HG03135 (cell line): ENCODE data around the gene MLXIP.
"Not testable (repeated sequence)": the region's sequence is repeated elsewhere in the genome, so short reads cannot be mapped to it uniquely, and the experiment has no call there.

Source experiments
- ATAC-seq: cut with Tn5 transposase; IDR thresholded peaks from one replicate; pipeline ENCODE4 v1.9.1; 2021; ENCODE audit warnings: mild to moderate bottlenecking, moderate library complexity; ENCODE audit not compliant: unreplicated experiment

MLXIP gene, protein sequence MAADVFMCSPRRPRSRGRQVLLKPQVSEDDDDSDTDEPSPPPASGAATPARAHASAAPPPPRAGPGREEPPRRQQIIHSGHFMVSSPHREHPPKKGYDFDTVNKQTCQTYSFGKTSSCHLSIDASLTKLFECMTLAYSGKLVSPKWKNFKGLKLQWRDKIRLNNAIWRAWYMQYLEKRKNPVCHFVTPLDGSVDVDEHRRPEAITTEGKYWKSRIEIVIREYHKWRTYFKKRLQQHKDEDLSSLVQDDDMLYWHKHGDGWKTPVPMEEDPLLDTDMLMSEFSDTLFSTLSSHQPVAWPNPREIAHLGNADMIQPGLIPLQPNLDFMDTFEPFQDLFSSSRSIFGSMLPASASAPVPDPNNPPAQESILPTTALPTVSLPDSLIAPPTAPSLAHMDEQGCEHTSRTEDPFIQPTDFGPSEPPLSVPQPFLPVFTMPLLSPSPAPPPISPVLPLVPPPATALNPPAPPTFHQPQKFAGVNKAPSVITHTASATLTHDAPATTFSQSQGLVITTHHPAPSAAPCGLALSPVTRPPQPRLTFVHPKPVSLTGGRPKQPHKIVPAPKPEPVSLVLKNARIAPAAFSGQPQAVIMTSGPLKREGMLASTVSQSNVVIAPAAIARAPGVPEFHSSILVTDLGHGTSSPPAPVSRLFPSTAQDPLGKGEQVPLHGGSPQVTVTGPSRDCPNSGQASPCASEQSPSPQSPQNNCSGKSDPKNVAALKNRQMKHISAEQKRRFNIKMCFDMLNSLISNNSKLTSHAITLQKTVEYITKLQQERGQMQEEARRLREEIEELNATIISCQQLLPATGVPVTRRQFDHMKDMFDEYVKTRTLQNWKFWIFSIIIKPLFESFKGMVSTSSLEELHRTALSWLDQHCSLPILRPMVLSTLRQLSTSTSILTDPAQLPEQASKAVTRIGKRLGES

DNA sequence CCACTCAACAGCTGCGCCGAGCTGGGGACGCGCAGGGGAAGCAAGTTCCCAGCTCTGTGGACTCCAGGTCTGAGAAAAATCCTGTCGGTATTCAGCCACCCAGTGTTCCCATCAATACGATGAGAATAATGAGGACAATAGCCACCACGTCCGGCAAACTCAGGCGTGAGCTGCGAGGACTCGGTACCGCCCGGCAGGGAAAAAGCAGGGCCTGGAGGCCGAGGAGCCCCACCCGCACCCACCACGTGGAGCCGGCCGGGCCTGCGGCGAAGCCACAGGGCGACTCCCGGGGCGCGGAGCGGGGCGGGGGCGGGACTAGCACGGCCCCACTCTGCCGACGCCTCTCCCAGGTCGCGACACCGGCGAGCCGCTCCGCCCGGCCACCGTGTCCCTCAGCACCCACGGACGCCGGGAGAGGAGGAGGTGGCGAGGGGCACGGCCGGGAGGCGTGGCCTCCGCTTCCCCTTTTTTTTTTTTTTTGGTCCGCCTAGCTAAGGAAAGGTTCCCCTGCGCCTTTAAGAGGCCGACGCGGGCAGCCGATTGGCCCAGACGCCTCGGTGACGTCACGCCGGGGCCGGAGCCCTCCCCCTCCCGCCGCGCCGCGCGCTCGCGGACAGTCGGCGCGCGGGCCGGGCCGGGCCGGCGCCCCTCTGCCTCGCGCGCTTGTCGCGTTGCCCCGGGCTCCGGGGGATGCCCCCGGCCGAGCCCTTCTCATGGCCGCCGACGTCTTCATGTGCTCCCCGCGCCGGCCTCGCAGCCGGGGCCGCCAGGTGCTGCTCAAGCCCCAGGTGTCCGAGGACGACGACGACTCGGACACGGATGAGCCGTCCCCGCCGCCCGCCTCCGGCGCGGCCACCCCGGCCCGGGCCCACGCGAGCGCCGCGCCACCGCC is at the start of gene MLXIP:
MLXIP (plus strand) TSS at position 616 of the 892 bp plus-strand sequence; CDS start at position 714, 98 bp downstream.
- peak; percentile 66 for ATAC-seq

DNA sequence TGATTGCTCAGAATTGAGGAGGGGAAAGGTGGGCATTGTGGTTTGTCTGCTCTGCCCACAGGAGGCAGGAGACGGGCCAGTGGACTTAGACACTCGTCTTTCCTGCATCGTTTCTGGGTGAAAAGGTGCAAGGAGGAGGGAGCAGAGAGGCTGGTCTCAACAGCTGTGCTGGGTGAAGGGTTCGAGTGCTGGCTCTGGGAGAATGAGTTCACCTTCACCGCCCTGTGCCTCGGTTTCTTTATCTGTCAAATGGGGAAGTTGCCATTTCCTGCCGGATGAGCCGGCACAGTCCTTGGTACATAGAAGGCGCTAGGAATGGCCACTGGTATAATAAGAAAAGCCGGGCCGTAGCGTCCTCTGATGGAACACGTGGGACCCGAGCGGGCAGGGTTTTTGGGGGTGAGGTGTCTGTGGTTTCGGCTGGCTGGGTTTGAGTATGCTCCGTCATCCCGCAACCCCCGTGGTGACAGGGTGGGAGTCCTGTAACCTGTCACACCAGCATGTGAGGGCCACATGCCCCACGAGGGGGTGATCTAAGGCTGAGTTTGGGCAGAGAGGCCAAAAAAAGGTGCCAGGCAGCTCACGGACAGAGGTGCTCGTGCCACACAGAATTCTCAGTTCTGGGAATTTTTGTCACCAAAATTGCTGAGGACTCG is 49.5 kb upstream of the MLXIP start:
- ATAC-seq, result no peak

DNA sequence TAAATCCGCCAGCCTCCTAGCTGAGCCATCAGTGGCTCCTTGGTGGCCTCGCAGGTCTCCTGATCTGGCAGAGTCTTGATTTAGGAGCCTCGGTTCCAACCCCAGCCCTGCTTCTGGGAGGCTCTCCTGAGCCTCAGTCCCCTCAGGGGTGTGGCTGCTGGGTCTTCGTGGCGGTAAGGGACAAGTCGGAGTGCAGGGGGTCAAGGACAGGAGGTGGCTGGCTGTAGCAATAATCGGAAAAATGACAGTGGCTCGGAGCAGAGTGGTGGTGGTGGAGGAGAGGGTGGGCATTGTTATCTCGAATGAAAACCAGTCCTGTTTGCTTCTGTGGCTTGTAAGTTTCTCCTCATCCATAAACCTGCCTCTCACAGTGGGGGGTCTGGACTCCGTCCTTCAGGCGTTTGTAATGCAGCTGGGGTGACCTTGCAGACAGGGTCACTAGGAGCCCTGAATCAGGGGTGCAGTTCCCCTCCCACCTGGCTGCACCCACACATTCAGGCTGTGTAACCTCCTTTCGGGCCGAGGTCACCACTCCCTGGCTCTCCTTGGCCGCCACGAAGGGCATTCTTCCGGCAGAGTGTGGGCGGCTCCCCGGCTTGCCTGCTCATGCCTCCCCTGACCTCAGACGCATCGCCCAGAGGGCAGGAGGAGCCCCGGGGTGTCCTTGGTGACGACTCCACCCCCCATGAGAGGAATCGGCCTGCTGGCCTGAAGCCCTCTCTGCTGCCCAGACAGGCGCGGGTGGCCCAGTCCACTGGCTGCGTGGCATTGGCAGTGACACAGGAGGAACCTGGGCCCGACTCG is 48.7 kb upstream of the MLXIP start:
- ATAC-seq, result no peak

DNA sequence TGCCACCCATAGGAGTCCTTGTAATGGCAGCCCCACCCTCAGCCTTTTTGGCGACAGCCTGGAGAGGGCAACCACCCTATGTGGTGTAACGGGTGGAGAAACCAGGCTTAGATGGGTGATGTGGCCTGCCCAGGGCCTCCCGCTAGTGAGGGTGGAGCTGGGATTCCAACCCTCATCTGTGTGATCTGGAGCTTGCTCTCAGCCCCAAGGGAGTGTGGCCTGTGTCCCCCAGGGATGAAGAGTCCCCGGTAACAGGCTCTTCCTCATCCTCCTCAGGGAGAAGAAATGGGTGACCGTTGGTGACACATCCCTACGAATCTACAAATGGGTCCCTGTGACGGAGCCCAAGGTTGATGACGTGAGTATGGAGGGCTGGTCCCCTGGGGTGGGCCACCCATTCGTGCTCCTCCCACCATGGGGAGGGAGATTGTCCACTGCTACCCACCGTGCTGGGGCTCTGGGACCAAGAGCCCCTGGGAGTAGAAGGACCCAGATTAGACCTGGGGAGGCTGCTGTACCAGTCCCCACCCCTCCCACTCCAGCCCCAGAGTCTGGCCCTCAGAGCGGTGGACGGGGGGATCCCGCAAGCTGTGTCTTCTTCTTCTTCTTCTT is 48.0 kb upstream of the MLXIP start:
- no peak for ATAC-seq

DNA sequence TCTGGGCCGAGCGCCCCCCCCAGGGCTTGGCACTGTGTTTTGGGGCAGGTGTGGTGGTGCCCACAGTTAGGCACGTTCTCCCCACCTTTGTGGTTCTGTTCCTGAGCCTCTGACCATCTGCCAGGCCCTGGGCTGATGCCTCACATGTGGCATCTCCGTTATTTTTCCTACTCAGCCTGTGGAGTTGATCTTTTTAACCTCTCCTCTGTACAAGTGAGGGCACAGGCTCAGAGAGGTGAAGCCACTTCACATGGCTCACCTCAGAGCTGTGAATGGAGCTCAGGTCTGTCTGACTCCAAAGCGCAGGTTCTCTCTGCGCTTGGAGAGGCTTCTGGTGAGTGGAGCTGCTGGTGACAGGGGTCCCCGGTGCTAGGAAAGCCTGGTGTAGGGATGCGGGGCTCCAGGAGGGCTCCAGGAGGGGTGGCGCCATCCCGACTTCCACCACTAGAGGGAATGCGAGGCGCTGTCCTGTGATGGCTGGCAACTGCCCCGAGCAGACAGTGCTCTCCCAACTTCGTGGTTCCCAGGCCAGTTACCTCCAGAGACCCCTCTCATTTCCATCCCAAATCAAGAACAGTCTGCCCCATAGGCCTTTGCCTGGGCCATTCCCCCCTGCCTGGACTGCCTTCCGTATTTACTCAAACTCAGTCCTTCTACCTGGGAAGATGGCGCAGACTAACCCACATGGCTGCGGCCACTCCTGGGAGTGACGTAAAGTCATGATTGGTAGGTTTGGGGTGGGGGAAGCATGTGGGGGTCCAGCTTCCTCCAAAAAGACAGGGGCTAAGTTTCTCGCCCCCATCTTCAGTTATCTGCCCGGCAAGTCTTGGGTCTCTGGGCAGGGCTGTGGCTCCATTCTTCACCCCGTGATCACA is 47.0 kb upstream of the MLXIP start:
- ATAC-seq, result no peak

DNA sequence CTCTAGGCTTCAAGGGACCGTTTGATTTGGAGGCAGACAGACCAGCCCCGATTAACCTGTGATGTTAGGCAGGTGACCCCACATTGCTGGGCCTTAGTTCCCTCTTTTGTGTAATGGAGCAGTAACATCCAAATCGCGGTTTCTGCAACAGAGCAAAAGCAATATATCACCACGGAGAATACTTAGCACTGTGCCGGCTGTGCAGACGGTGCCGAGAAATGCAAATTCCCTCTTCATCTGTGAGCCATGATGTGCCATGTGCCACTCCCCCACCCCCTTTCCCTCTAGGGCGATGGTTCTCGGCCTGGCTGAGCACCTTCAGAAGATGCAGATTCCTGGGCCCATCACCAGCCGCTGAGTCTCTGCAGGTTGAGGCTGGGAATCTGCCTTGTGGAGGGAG is 46.0 kb upstream of the MLXIP start:
- ATAC-seq, result no peak

DNA sequence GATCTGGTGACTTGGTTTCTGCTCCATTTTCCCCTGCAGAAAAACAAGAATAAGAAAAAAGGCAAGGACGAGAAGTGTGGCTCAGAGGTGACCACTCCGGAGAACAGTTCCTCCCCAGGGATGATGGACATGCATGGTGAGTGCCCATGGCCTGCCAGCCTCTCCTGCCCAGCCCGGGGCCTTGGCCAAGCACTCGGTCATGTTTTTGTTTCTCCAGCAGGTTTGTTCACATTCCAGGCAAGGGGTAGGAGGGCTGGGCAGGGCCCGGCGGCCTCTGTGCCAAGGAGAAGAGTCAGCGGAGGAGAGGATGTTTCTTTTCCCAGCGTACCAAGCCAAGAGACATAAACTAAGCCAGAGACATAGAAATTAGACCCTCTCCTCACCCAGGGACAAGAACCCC is 43.3 kb upstream of the MLXIP start:
- ATAC-seq, result no peak

DNA sequence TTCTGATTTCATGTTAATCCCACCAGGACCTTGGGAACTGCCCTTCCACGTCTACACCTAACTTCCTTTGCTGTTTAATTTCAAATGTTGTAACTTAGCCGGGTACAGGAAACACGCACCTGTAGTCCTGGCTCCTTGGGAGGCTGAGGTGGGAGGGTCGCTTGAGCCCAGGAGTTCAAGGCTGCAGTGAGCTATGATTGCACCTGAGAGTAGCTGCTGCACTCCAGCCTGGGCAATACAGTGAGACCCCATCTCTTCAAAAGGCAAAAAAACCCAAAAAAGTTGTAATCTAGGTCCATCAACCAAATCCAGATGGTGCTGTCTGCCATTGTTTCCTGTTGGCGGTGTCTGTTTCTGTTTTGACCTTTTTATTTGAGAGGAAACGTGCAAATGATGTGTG is 42.4 kb upstream of the MLXIP start:
- no peak for ATAC-seq

DNA sequence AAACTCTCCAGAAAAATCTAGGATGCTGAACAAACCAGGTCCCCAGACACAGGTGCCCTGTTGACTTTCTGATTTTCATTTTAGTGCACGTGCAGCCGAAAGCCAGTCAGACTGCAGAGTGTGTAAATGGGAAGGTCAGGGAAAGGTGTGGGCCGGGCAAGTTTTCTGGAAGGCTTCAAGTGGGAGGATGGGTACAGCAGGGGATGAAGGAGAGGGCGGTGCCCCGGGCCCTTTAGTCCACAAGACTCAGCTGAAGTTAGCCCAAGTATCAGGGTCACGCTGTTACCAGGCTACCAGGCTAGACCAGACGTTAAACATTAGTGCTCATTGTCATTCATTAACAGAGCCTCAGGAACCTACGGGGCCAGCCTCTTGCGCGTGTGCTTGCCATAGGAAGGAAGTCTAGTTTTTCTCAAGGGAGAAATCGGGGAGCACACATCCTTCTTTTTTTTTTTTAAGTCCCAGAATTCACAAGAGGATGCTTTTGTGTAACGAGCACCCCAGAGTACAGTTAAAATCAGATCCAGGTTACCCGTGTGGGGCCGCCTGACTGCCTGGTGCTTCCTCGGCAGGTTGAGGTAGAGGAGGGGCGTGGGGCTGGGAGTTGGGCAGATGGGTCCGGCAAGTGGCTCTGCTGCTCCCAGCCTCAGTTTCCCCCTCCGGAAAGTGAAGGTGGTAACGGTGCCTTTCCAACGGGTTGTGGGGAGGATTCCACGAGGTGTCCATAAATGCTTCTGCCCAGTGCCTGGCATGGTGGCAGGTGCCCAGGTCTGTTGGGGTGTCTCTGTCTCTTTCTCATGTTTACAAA is 37.8 kb upstream of the MLXIP start:
- ATAC-seq, result peak; percentile 65

DNA sequence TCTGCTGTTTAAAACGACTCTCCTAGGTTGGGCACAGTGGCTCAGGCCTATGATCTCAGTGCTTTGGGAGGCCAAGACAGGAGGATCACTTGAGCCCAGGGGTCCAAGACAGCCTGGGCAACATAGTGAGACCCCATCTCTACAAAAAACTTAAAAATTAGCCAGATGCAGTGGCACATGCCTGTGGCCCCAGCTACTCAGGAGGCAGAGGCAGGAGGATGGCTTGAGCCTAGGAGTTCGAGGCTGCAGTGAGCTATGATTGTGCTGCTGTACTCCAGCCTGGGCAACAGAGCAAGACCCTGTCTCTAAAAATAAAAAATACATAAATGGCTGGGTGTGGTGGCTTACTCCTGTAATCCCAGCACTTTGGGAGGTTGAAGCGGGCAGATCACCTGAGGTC is 37.1 kb upstream of the MLXIP start:
- ATAC-seq, result not testable (repeated sequence)

DNA sequence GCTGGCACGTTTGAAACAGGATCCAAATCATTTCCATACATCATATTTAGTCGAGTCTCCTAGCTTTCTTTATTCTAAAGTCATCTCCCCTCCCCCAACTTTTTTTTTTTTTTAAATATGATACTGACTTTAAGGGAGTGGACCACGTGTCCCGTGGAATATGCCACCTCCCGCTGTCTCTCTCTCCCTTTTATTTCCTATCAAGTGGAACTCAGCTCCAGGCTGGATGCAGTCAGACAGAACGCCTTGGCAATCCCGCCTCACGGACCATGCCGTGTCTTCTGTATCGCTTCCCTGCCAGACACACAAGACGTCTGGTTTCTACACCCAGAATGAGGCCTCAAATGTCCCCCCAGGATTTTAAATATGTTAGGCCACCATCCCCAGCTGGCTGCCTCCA is 35.6 kb upstream of the MLXIP start:
- no peak for ATAC-seq

DNA sequence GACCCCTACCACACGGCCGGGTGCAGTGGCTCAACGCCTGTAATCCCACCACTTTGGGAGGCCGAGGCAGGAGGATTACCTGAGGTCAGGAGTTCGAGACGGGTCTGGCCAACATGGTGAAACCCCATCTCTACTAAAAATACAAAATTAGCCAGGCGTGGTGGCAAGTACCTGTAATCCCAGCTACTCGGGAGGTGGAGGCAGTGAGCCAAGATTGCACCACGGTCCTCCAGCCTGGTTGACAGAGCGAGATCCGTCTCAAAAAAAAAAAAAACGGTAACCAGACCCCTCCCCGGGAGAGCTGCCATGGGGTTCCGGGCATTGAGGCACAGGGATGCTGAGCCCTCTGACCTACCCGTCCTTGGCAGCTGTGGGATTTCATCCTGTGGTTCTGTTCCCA is 35.1 kb upstream of the MLXIP start:
- no peak for ATAC-seq

DNA sequence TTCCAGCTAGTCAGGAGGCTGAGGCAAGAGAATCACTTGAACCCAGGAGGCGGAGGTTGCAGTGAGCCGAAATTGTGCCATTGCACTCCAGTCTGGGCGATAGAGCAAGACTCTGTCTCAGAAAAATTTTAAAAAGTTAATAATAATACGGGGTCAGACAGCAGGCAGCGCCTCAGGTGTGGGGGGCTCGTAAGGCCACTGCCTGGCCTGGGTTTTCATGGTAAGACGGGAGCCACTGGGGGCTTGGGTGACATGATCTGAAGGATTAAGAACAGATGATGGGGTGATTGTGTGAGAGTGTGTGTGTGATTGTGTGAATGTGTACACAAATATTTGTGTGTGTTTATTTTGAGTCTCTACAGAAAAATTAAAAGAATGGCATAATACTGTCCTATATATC is 33.3 kb upstream of the MLXIP start:
- no peak for ATAC-seq

DNA sequence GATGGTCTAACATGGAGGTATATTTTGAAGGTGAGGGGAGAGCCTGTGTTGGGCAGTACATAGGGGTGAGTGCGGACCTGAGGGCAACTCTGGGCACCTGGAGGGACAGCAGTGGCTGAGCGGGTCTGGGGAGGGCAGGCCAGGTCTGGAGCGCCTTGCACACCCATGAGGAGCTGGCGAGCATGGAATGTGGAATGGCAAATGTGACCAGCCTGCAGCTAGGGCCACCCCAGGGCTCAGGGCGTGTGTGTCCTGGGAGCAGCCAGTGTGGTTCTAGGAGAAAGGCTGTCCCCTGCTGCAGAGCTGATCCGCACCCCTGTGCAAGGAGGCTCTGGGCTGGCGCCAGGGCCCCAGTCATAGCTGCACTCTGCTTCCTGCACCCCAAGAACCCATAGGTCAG is 32.4 kb upstream of the MLXIP start:
- ATAC-seq, result no peak

DNA sequence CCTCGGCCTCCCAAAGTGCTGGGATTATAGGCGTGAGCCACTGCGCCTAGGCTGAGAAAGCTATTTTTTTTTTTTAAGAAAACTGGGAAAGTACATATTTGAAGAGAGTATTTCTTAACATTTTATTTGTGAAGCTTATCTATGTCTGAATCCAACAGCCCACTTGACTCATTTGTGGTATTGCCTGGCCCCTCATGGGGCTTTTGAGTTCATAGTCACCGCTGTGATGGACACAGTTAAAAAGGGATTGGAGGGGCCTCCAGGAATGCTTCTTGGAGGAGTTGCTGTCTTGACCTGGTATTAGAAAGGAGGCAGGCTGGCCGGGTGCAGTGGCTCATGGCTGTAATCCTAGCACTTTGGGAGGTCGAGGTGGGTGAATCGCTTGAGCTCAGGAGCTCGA is 30.4 kb upstream of the MLXIP start:
- no peak for ATAC-seq

DNA sequence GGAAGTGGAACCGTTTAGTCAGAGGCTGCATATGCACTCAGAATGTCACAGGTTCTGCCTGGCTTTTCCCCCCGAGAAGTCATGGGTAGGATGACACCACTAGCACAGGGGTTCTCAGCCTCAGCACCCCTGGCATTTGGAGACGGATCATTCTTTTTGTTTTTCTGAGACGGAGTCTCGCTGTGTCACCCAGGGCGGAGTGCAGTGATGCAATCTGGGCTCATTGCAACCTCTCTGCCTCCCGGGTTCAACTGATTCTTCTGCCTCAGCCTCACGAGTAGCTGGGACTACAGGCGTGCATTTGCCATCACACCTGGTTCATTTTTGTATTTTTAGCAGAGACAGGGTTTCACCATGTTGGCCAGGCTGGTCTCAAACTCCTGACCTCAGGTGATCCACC is 28.7 kb upstream of the MLXIP start:
- ATAC-seq, result no peak

DNA sequence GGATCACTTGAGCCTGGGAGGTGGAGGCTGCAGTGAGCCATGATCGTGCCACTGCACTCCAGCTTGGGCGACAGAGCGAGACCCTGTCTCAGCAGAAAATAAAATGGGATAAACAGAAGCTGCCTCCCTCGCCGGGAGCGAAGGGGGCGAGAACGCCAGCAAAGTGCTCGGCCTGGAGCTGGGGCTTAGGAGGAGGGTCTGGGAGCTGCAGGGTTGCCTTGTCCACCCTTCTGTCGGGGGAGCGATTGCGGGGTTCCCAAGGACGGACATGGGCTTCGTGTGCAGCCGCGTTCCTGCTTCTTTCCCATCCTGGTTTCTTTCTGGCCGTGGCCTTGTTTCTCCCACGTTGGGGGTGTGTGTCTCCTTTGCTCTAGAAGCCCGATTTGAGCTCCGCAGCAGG is 27.9 kb upstream of the MLXIP start:
- ATAC-seq, result no peak
